Thyroid gland (tissue), 4 donors: Measurements from ENCODE around the gene PLEKHG3.

Source experiments
- POLR2A ChIP-seq, 2 donors: fragments of 450-650 bp; IDR thresholded peaks; one replicate each; pipeline ENCODE4 v1.6.1; 2017; ENCODE audit warnings: antibody characterized with exemption in 2 of 2, mild to moderate bottlenecking in 2 of 2, moderate library complexity in 1 of 2
- TF ChIP-seq, protein P1 (sequence below), 6 experiments: fragments of 200-600 bp in 3 of 6; fragments of 450-650 bp in 3 of 6; sonication (generic) in 3 of 6; IDR thresholded peaks; one replicate each; pipeline ENCODE4 v1.5.1; 2016 to 2019; ENCODE audit warnings: antibody characterized with exemption in 6 of 6, mild to moderate bottlenecking in 2 of 6, inconsistent platforms in 1 of 6, moderate library complexity in 1 of 6

DNA sequence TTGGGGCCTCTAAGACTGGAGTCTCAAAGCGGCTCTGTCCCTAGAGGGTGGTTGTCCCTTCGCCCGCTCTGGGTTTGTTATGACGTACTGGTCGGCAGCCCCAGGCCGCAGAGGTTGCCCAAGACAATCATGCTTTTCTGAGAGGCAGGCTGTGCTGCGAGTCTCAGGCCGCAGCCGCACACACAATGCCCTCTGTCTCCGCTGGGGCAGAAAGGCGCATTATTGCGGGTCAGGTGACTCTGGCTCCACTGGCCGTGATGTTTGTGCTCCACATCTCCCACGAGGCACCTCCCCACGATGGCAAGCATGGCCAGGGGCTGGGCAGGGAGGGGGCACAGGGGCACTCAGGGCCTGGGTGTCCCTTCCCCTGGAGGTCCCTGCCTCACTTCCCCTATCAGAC lies 21.0 kb upstream of the PLEKHG3 start:
- TF ChIP-seq, protein P1, sequence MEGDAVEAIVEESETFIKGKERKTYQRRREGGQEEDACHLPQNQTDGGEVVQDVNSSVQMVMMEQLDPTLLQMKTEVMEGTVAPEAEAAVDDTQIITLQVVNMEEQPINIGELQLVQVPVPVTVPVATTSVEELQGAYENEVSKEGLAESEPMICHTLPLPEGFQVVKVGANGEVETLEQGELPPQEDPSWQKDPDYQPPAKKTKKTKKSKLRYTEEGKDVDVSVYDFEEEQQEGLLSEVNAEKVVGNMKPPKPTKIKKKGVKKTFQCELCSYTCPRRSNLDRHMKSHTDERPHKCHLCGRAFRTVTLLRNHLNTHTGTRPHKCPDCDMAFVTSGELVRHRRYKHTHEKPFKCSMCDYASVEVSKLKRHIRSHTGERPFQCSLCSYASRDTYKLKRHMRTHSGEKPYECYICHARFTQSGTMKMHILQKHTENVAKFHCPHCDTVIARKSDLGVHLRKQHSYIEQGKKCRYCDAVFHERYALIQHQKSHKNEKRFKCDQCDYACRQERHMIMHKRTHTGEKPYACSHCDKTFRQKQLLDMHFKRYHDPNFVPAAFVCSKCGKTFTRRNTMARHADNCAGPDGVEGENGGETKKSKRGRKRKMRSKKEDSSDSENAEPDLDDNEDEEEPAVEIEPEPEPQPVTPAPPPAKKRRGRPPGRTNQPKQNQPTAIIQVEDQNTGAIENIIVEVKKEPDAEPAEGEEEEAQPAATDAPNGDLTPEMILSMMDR (IDR thresholded peaks at IDR 0.05) = no peak
- TF ChIP-seq POLR2A (IDR thresholded peaks at IDR 0.05) = no peak
